EH (cell line): Measurements from ENCODE around the gene CLIC6.

Source experiments
- DNase-seq: peaks from one replicate; pipeline ENCODE4 v3.0.0-alpha.2; 2015; ENCODE audit warnings: low read depth

The CLIC6 gene

GRCh38 chr21:34668803-34669148 lies at the start of gene CLIC6:
Gene CLIC6 (plus strand): TSS chr21:34668994. CDS start chr21:34669389, 395 bp downstream.
- DNase-seq = no peak

GRCh38 chr21:34619841-34620665 lies 48.7 kb upstream of the CLIC6 start:
- DNase-seq = no peak

GRCh38 chr21:34621434-34622350 lies 47.1 kb upstream of the CLIC6 start:
- DNase-seq = no peak

- no peak for DNase-seq
Observed at GRCh38 chr21:34623516-34623915, 45.3 kb upstream of the CLIC6 start.

GRCh38 chr21:34625030-34625593 lies 43.7 kb upstream of the CLIC6 start:
- no peak for DNase-seq

GRCh38 chr21:34626131-34626530 lies 42.7 kb upstream of the CLIC6 start:
- DNase-seq = no peak

GRCh38 chr21:34630536-34631143 lies 38.2 kb upstream of the CLIC6 start:
- DNase-seq = peak; percentile 63

- DNase-seq = no peak
Observed at GRCh38 chr21:34632498-34632897, 36.3 kb upstream of the CLIC6 start.

GRCh38 chr21:34635307-34635706 lies 33.5 kb upstream of the CLIC6 start:
- DNase-seq = no peak

- DNase-seq = peak; percentile 16
Observed at GRCh38 chr21:34636961-34637360, 31.8 kb upstream of the CLIC6 start.

GRCh38 chr21:34639250-34639649 lies 29.5 kb upstream of the CLIC6 start:
- DNase-seq = no peak

- peak; percentile 16 for DNase-seq
Observed at GRCh38 chr21:34639882-34640788, 28.7 kb upstream of the CLIC6 start.

GRCh38 chr21:34640858-34641257 lies 27.9 kb upstream of the CLIC6 start:
- peak; percentile 92 for DNase-seq

GRCh38 chr21:34642211-34643075 lies 26.4 kb upstream of the CLIC6 start:
- DNase-seq = peak; percentile 84

GRCh38 chr21:34644825-34645224 lies 24.0 kb upstream of the CLIC6 start:
- DNase-seq = no peak

GRCh38 chr21:34647555-34647954 lies 21.2 kb upstream of the CLIC6 start:
- no peak for DNase-seq

- DNase-seq = no peak
Observed at GRCh38 chr21:34648739-34649297, 20.0 kb upstream of the CLIC6 start.

- no peak for DNase-seq
Observed at GRCh38 chr21:34649400-34649799, 19.4 kb upstream of the CLIC6 start.

- no peak for DNase-seq
Observed at GRCh38 chr21:34650861-34651431, 17.8 kb upstream of the CLIC6 start.

- no peak for DNase-seq
Observed at GRCh38 chr21:34651642-34652041, 17.2 kb upstream of the CLIC6 start.
